ENCODE measurements around the gene PAH. TPM values are rescaled to one million over a fixed set of nuclear protein-coding genes. Genes with fewer than 3 reads are reported as not detected.
A peak's percentile ranks its signal among the peaks of the same experiment; 100 is the strongest.

Gene PAH
- total and polyA plus RNA-seq, 9 donors: 0.22 to 8.4 (median 2.4) TPM; not detected in 5

- Histone ChIP-seq H3K4me3 (ENCODE audit: low read length) (no peak overlapping the region), H3K27me3 (ENCODE audit: control insufficient read depth, insufficient read depth, low read length) (peaks cover 90% of the 10 kb centered on the region)
- 0% methylated on average over 7 of the region's 14 CpGs for WGBS (ENCODE audit: insufficient coverage)
Observed at GRCh38 chr12:102959391-102959790, 42.3 kb upstream of the PAH start.

GRCh38 chr12:102958830-102959176, 41.8 kb upstream of the PAH start:
- H3K9me3 ChIP-seq (replicated peaks; ENCODE audit: control insufficient read depth, low read depth, low read length): peaks cover 6% of the 10 kb centered on the region
- no peak overlapping the region for H3K27ac ChIP-seq (ENCODE audit: low read length)
- peaks cover 91% of the 10 kb centered on the region for H3K27me3 ChIP-seq (ENCODE audit: control insufficient read depth, insufficient read depth, low read length)
- no peak overlapping the region for H3K4me3 ChIP-seq (ENCODE audit: low read length)
- H3K4me1 ChIP-seq (ENCODE audit: control insufficient read depth, insufficient read depth, low read length): peaks cover 13% of the 10 kb centered on the region
- 1% methylated on average over 14 of the region's 15 CpGs for WGBS (ENCODE audit: insufficient coverage)
- DNase-seq: no peak
- no peaks in the 10 kb centered on the region for H3K36me3 ChIP-seq (ENCODE audit: control insufficient read depth, insufficient read depth, low read length)

More at GRCh38 chr12:102959391-102959790, 42.3 kb upstream of the PAH start:
- Histone ChIP-seq H3K4me1 (ENCODE audit: control insufficient read depth, insufficient read depth, low read length) (peaks cover 13% of the 10 kb centered on the region), H3K36me3 (ENCODE audit: control insufficient read depth, insufficient read depth, low read length) (no peaks in the 10 kb centered on the region), H3K27ac (ENCODE audit: low read length) (no peak overlapping the region), H3K9me3 (replicated peaks; ENCODE audit: control insufficient read depth, low read depth, low read length) (peaks cover 10% of the 10 kb centered on the region)
- DNase-seq: no peak

GRCh38 chr12:102958073-102958829, 41.2 kb upstream of the PAH start:
- WGBS (ENCODE audit: insufficient coverage): 0% methylated on average over 83 of the region's 83 CpGs
- no peak overlapping the region for H3K27ac ChIP-seq (ENCODE audit: low read length)
- H3K4me1 ChIP-seq (ENCODE audit: control insufficient read depth, insufficient read depth, low read length): peaks cover 13% of the 10 kb centered on the region
- H3K27me3 ChIP-seq (ENCODE audit: control insufficient read depth, insufficient read depth, low read length): peaks cover 91% of the 10 kb centered on the region
- H3K36me3 ChIP-seq (ENCODE audit: control insufficient read depth, insufficient read depth, low read length): no peaks in the 10 kb centered on the region
- peak; percentile 37 for DNase-seq
- H3K9me3 ChIP-seq (replicated peaks; ENCODE audit: control insufficient read depth, low read depth, low read length): peaks cover under 1% of the 10 kb centered on the region
- peak overlapping the region; percentile 19 for H3K4me3 ChIP-seq (ENCODE audit: low read length)

- H3K27ac ChIP-seq (ENCODE audit: low read length): no peak within 1 kb of the TSS
- H3K27me3 ChIP-seq (ENCODE audit: control insufficient read depth, insufficient read depth, low read length): peaks cover 89% of the 10 kb centered on the region
- H3K36me3 ChIP-seq (ENCODE audit: control insufficient read depth, insufficient read depth, low read length): no peaks in the 10 kb centered on the region
- H3K4me3 ChIP-seq (ENCODE audit: low read length): peak within 1 kb of the TSS; percentile 19
- WGBS (ENCODE audit: insufficient coverage): under 1% methylated on average over 21 of the region's 52 CpGs
- DNase-seq: peak; percentile 47
- H3K4me1 ChIP-seq (ENCODE audit: control insufficient read depth, insufficient read depth, low read length): peaks cover 13% of the 10 kb centered on the region
- H3K9me3 ChIP-seq (replicated peaks; ENCODE audit: control insufficient read depth, low read depth, low read length): no peaks in the 10 kb centered on the region
Observed at GRCh38 chr12:102957339-102958050, 40.5 kb upstream of the PAH start, which contains the start of gene ASCL1. Gene ASCL1, plus strand, starts transcription at chr12:102957674. Its CDS starts 571 bp downstream, at chr12:102958245.

- no peak overlapping the region for H3K4me3 ChIP-seq (ENCODE audit: low read length)
- DNase-seq: no peak
- no peak overlapping the region for H3K27ac ChIP-seq (ENCODE audit: low read length)
- 0% methylated on average over 6 of the region's 19 CpGs for WGBS (ENCODE audit: insufficient coverage)
- peaks cover 89% of the 10 kb centered on the region for H3K27me3 ChIP-seq (ENCODE audit: control insufficient read depth, insufficient read depth, low read length)
- peaks cover 13% of the 10 kb centered on the region for H3K4me1 ChIP-seq (ENCODE audit: control insufficient read depth, insufficient read depth, low read length)
- no peaks in the 10 kb centered on the region for H3K36me3 ChIP-seq (ENCODE audit: control insufficient read depth, insufficient read depth, low read length)
- no peaks in the 10 kb centered on the region for H3K9me3 ChIP-seq (replicated peaks; ENCODE audit: control insufficient read depth, low read depth, low read length)
Observed at GRCh38 chr12:102956738-102957327, 39.8 kb upstream of the PAH start.

- Histone ChIP-seq H3K36me3 (ENCODE audit: control insufficient read depth, insufficient read depth, low read length) (no peaks in the 10 kb centered on the region), H3K27me3 (ENCODE audit: control insufficient read depth, insufficient read depth, low read length) (peaks cover 89% of the 10 kb centered on the region), H3K4me1 (ENCODE audit: control insufficient read depth, insufficient read depth, low read length) (peaks cover 13% of the 10 kb centered on the region), H3K27ac (ENCODE audit: low read length) (no peak overlapping the region), H3K9me3 (replicated peaks; ENCODE audit: control insufficient read depth, low read depth, low read length) (no peaks in the 10 kb centered on the region), H3K4me3 (ENCODE audit: low read length) (no peak overlapping the region)
- WGBS (ENCODE audit: insufficient coverage): under 1% methylated on average over 42 of the region's 50 CpGs
- peak; percentile 5 for DNase-seq
Observed at GRCh38 chr12:102955926-102956737, 39.1 kb upstream of the PAH start.

GRCh38 chr12:102954134-102954533, 37.1 kb upstream of the PAH start:
- no CpG with 5 or more reads among the region's 1 CpG for WGBS (ENCODE audit: insufficient coverage)
- Histone ChIP-seq H3K4me1 (ENCODE audit: control insufficient read depth, insufficient read depth, low read length) (peaks cover 13% of the 10 kb centered on the region), H3K4me3 (ENCODE audit: low read length) (no peak overlapping the region), H3K9me3 (replicated peaks; ENCODE audit: control insufficient read depth, low read depth, low read length) (no peaks in the 10 kb centered on the region), H3K36me3 (ENCODE audit: control insufficient read depth, insufficient read depth, low read length) (no peaks in the 10 kb centered on the region), H3K27ac (ENCODE audit: low read length) (no peak overlapping the region), H3K27me3 (ENCODE audit: control insufficient read depth, insufficient read depth, low read length) (peaks cover 94% of the 10 kb centered on the region)
- no peak for DNase-seq

- Histone ChIP-seq H3K4me3 (ENCODE audit: low read length) (no peak overlapping the region), H3K9me3 (replicated peaks; ENCODE audit: control insufficient read depth, low read depth, low read length) (no peaks in the 10 kb centered on the region), H3K27ac (ENCODE audit: low read length) (no peak overlapping the region), H3K27me3 (ENCODE audit: control insufficient read depth, insufficient read depth, low read length) (peaks cover 89% of the 10 kb centered on the region), H3K36me3 (ENCODE audit: control insufficient read depth, insufficient read depth, low read length) (no peaks in the 10 kb centered on the region), H3K4me1 (ENCODE audit: control insufficient read depth, insufficient read depth, low read length) (peaks cover 8% of the 10 kb centered on the region)
- DNase-seq: no peak
Observed at GRCh38 chr12:102953221-102953620, 36.2 kb upstream of the PAH start.

GRCh38 chr12:102951841-102952240, 34.8 kb upstream of the PAH start:
- H3K27me3 ChIP-seq (ENCODE audit: control insufficient read depth, insufficient read depth, low read length): peaks cover 77% of the 10 kb centered on the region
- no CpG with 5 or more reads among the region's 9 CpGs for WGBS (ENCODE audit: insufficient coverage)
- H3K9me3 ChIP-seq (replicated peaks; ENCODE audit: control insufficient read depth, low read depth, low read length): no peaks in the 10 kb centered on the region
- no peak overlapping the region for H3K27ac ChIP-seq (ENCODE audit: low read length)
- no peak overlapping the region for H3K4me3 ChIP-seq (ENCODE audit: low read length)
- no peaks in the 10 kb centered on the region for H3K4me1 ChIP-seq (ENCODE audit: control insufficient read depth, insufficient read depth, low read length)
- DNase-seq: no peak
- no peaks in the 10 kb centered on the region for H3K36me3 ChIP-seq (ENCODE audit: control insufficient read depth, insufficient read depth, low read length)
